ENCODE results near the gene RHOF. TPM values are rescaled to one million over a fixed set of nuclear protein-coding genes. Genes with fewer than 3 reads are reported as not detected.

Gene RHOF
- total and polyA plus RNA-seq, 4 donors = 15.1 to 34.7 (median 24.8) TPM

DNA sequence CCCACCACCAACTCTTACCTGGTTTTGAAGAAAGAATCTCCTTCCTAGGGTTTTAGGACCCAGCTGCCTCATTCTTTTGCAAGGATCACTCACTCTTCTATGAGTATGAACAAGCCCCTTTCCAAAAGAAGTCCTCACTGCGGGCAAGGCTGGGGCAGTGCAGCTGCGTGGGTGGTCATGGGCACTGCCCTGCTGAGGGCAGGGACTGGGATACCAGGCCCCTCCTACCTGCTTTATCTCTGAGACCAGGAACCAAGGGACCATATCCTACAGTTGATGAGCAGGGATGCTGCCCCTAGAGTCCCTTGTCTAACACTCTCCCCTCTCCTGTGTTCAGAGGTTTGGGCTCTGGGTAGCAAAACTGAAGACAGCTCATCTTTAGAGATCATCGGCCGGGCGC, 44.6 kb upstream of the RHOF start:
- no peak overlapping the region for H3K9ac ChIP-seq (ENCODE audit: insufficient read depth in 1 of 2, low read length in 2 of 2)
- no peaks in the 10 kb centered on the region for H3K4me1 ChIP-seq (ENCODE audit: control insufficient read depth in 5 of 5, insufficient read depth in 5 of 5, low read length in 5 of 5)
- no peaks in the 10 kb centered on the region for H3K36me3 ChIP-seq (ENCODE audit: control insufficient read depth in 4 of 4, insufficient read depth in 4 of 4, low read length in 4 of 4)
- DNase-seq = no peak
- no peaks in the 10 kb centered on the region for H3K27me3 ChIP-seq (ENCODE audit: control insufficient read depth in 3 of 3, insufficient read depth in 3 of 3, low read length in 2 of 3)
- no peak for ATAC-seq (ENCODE audit: insufficient read depth, low FRiP score)
- no peak overlapping the region for H3K4me3 ChIP-seq
- no peaks in the 10 kb centered on the region for H3K9me3 ChIP-seq (ENCODE audit: control insufficient read depth in 4 of 4, insufficient read depth in 3 of 4, low read length in 3 of 4)
- TF ChIP-seq, protein P1, sequence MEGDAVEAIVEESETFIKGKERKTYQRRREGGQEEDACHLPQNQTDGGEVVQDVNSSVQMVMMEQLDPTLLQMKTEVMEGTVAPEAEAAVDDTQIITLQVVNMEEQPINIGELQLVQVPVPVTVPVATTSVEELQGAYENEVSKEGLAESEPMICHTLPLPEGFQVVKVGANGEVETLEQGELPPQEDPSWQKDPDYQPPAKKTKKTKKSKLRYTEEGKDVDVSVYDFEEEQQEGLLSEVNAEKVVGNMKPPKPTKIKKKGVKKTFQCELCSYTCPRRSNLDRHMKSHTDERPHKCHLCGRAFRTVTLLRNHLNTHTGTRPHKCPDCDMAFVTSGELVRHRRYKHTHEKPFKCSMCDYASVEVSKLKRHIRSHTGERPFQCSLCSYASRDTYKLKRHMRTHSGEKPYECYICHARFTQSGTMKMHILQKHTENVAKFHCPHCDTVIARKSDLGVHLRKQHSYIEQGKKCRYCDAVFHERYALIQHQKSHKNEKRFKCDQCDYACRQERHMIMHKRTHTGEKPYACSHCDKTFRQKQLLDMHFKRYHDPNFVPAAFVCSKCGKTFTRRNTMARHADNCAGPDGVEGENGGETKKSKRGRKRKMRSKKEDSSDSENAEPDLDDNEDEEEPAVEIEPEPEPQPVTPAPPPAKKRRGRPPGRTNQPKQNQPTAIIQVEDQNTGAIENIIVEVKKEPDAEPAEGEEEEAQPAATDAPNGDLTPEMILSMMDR (IDR thresholded peaks at IDR 0.05; ENCODE audit: control extremely low read depth, extremely low read depth) = no peak
- 85 to 95% methylated on average over 5 of the region's 5 CpGs for WGBS, 2 donors
- no peak overlapping the region for H3K27ac ChIP-seq (ENCODE audit: low read depth in 1 of 2, low read length in 1 of 2)

DNA sequence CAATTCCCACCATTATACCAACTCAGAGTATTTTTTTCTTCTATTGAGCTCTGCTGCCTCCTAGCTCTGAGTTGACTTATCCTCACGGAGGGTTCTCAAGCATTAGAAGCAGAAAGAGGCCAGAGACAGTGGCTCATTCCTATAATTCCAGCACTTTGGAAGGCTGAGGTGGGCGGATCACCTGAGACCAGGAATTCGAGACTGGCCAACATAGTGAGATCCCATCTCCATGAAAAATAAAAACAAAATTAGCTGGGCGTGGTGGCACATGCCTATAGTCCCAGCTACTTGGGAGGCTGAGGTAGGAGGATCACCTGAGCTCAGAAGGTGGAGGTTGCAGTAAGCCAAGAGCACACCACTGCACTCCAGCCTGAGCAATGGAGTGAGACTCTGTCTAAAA, 44.2 kb upstream of the RHOF start:
- TF ChIP-seq, protein P1 (IDR thresholded peaks at IDR 0.05; ENCODE audit: control extremely low read depth, extremely low read depth) = no peak
- 80 to 83% methylated on average over 4 of the region's 4 CpGs for WGBS, 2 donors
- H3K27me3 ChIP-seq (ENCODE audit: control insufficient read depth in 3 of 3, insufficient read depth in 3 of 3, low read length in 2 of 3) = no peaks in the 10 kb centered on the region

DNA sequence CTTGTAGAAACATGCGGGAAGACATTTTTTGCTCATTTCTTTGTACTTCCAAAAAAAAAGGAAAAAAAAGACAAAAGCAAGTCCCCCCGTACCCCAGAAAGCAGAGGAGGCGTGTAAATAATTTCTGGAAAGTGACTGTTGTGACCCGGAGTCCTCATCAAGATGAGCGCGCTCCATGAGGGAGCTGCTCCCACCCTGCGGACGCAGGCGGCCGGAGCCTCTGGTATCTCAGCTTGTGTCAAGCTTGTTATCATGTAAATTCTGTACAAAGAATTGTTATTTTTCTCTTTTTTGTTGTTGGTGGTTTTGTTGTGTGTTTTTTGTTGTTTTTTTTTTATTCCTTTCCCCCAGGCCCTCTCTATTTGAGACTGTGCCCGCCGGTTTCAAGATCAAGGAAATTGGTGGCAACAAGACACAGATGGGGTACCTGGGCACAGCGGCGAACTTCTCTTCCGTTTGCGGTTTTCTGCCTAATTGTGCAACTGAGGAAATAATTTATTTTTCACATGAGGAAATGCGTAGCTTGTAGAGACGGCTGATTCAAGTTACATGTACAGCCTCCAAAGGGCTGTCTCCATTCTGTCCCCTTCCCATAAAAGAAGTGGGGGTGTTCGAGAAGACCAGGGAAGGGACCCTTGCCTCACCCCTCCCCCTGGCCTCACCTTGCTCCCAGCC, 38.2 kb upstream of the RHOF start:
- Histone ChIP-seq H3K27ac (ENCODE audit: low read depth in 1 of 2, low read length in 1 of 2) (no peak overlapping the region), H3K9me3 (ENCODE audit: control insufficient read depth in 4 of 4, insufficient read depth in 3 of 4, low read length in 3 of 4) (no peaks in the 10 kb centered on the region), H3K4me3 (no peak overlapping the region), H3K27me3 (ENCODE audit: control insufficient read depth in 3 of 3, insufficient read depth in 3 of 3, low read length in 2 of 3) (no peaks in the 10 kb centered on the region), H3K9ac (ENCODE audit: insufficient read depth in 1 of 2, low read length in 2 of 2) (no peak overlapping the region), H3K36me3 (ENCODE audit: control insufficient read depth in 4 of 4, insufficient read depth in 4 of 4, low read length in 4 of 4) (peaks cover 12 to 43% (median 26%) of the 10 kb centered on the region in 4 donors), H3K4me1 (ENCODE audit: control insufficient read depth in 5 of 5, insufficient read depth in 5 of 5, low read length in 5 of 5) (no peaks in the 10 kb centered on the region)
- TF ChIP-seq, protein P1 (IDR thresholded peaks at IDR 0.05; ENCODE audit: control extremely low read depth, extremely low read depth) = no peak
- DNase-seq (no peak), ATAC-seq (ENCODE audit: insufficient read depth, low FRiP score) (no peak)
- 70 to 89% methylated on average over 19 of the region's 19 CpGs for WGBS, 2 donors

More for the DNA sequence above, 44.2 kb upstream of the RHOF start:
- no peaks in the 10 kb centered on the region for H3K36me3 ChIP-seq (ENCODE audit: control insufficient read depth in 4 of 4, insufficient read depth in 4 of 4, low read length in 4 of 4)
- DNase-seq (no peak), ATAC-seq (ENCODE audit: insufficient read depth, low FRiP score) (no peak)
- H3K4me1 ChIP-seq (ENCODE audit: control insufficient read depth in 5 of 5, insufficient read depth in 5 of 5, low read length in 5 of 5) = no peaks in the 10 kb centered on the region
- no peak overlapping the region for H3K27ac ChIP-seq (ENCODE audit: low read depth in 1 of 2, low read length in 1 of 2)
- no peak overlapping the region for H3K4me3 ChIP-seq
- H3K9ac ChIP-seq (ENCODE audit: insufficient read depth in 1 of 2, low read length in 2 of 2) = no peak overlapping the region
- H3K9me3 ChIP-seq (ENCODE audit: control insufficient read depth in 4 of 4, insufficient read depth in 3 of 4, low read length in 3 of 4) = no peaks in the 10 kb centered on the region
